Measurements from ENCODE around the gene HSPD1.

DNA sequence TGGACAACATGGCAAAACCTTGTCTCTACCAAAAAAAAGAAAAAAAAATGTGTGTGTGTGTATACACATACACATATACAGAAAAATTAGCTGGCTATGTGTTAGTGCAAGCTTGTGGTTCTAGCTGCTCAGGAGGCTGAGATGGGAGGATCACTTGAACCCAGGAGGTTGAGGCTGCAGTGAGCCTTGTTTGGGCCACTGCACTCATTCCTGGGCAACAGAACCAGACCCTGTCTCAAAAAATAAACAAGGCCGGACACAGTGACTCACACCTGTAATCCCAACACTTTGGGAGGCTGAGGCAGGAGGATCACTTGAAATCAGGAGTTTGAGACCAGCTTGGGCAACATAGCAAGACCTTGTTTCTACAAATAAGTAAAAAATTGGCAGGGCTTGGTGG lies 44.2 kb downstream of the HSPD1 start:
- TF ChIP-seq, protein P1, sequence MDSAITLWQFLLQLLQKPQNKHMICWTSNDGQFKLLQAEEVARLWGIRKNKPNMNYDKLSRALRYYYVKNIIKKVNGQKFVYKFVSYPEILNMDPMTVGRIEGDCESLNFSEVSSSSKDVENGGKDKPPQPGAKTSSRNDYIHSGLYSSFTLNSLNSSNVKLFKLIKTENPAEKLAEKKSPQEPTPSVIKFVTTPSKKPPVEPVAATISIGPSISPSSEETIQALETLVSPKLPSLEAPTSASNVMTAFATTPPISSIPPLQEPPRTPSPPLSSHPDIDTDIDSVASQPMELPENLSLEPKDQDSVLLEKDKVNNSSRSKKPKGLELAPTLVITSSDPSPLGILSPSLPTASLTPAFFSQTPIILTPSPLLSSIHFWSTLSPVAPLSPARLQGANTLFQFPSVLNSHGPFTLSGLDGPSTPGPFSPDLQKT (IDR thresholded peaks at IDR 0.05; ENCODE audit: borderline replicate concordance, low read depth, low read length), result no peak
- TF ChIP-seq GLIS2 (tag by site-specific recombination; IDR thresholded peaks at IDR 0.05), result no peak
- TF ChIP-seq ZNF629 (tag by site-specific recombination; IDR thresholded peaks at IDR 0.05), result no peak
- TF ChIP-seq ZNF510 (tag by site-specific recombination; IDR thresholded peaks at IDR 0.05; ENCODE audit: insufficient replicate concordance), result no peak
- TF ChIP-seq, protein P2, sequence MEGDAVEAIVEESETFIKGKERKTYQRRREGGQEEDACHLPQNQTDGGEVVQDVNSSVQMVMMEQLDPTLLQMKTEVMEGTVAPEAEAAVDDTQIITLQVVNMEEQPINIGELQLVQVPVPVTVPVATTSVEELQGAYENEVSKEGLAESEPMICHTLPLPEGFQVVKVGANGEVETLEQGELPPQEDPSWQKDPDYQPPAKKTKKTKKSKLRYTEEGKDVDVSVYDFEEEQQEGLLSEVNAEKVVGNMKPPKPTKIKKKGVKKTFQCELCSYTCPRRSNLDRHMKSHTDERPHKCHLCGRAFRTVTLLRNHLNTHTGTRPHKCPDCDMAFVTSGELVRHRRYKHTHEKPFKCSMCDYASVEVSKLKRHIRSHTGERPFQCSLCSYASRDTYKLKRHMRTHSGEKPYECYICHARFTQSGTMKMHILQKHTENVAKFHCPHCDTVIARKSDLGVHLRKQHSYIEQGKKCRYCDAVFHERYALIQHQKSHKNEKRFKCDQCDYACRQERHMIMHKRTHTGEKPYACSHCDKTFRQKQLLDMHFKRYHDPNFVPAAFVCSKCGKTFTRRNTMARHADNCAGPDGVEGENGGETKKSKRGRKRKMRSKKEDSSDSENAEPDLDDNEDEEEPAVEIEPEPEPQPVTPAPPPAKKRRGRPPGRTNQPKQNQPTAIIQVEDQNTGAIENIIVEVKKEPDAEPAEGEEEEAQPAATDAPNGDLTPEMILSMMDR (tag by site-specific recombination; IDR thresholded peaks at IDR 0.05), result no peak
- no peak for TF ChIP-seq ZNF324 (tag by site-specific recombination; IDR thresholded peaks at IDR 0.05)
- TF ChIP-seq ZSCAN30 (tag by site-specific recombination; IDR thresholded peaks at IDR 0.05), result no peak
